ENCODE results near the gene ARHGAP18. TPM values are rescaled to one million over a fixed set of nuclear protein-coding genes. Genes with fewer than 3 reads are reported as not detected.
A peak's percentile ranks its signal among the peaks of the same experiment; 100 is the strongest.

The ARHGAP18 gene
- polyA plus RNA-seq, 10 donors: 10.9 to 27.8 (median 19.5) TPM

DNA sequence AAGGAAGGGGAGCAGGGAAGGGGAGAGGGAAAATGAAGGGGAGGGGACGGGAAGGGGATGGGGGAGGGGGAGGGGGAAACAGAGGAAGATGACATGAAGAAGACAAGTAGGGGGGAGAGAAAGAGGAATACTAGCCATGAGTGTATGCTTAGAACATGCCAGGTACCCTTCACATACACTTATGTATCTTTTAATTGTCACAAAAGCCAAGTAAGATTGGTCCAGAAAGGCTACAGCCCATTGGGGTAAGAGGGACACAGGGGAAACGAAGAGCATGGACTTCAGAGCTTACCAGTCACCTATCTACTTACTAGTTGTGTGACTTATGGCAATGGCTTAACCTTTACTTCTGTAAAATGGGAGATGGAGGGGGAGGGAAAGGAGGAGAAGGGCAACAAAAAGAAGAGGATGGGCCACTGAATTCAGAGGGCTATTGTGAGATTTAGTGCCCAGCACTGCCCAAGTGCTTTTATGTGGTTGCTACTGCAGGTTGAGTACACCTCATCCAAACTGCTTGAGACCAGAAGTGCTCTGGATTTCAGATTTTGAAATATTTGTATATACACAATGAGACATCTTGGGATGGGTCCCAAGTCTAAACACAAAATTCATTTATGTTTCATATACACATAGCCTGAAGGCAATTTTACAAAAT, 90.3 kb downstream of the ARHGAP18 start:
- DNase-seq: no peak

DNA sequence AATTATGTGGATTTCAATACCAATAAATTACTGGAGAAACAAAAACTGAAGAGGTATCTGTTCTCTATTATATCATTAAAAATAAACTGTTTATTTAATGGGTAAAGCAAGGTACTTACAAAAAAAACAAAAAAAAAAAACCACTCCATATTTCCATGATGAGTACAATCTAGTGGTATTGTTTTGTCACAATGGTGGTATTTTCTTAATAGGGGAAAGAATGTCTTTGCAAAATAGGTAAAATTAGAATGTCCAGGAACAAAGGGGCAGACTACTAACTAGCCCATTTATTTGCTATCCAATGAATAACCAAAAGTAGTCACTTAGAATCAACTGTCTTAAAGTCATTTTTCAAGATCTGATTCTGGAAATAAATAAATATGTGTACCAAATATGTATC, 92.0 kb downstream of the ARHGAP18 start:
- DNase-seq: no peak

DNA sequence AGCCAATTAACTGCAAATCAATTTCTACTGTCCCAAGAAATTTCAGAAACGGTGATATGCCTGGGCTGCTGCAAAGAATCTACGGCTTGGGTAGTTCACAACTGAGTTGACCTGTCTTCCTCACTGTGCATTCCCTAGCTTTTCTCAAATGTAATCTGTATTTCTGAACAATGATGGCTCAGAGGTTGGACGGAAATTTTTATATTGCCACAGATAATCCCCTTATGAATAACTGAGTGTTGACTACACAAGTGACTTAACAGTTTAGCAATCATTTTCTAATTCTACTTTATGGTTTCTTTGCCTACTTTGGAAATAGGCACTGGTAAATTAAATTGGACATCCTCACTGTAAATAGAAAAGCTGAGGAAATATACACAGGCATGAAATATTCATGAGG, 94.5 kb downstream of the ARHGAP18 start:
- DNase-seq: no peak

DNA sequence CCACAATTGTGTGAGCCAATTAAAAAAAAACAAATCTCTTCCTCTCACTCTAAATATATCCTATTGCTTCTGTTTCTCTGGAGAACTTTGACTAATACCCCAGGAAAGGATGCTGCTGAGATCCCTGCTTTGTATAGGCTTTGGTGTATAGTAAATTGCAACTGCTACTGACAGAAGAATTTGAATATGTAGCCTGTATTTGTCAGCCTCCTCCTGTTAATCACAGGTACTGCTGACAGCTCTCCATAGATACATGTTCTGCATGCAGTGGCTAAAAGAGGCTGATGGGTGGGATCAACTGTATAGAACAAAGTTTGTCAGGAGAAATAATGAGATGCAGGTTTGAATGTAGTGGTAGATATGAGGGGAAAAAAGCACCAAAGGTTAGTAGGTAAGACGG, 95.0 kb downstream of the ARHGAP18 start:
- DNase-seq: no peak

DNA sequence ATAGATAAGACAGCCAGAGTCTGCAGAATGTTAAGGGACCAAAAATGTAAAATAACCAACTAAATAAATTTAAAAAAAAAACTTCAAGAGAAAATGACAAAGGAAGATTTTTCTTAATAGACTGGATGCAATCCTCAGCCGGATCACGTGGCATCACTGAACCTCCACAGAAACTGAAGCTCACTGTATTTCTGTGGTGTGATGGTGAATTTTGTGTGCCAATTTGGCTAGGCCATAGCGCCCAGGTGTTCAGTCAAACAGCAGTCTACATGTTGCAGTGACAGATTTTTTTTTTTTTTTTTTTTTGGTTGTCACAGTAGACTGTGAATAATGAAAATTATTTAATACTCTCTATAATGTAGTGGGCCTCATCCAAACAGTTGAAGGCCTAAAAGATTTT, 95.5 kb downstream of the ARHGAP18 start:
- no peak for DNase-seq

DNA sequence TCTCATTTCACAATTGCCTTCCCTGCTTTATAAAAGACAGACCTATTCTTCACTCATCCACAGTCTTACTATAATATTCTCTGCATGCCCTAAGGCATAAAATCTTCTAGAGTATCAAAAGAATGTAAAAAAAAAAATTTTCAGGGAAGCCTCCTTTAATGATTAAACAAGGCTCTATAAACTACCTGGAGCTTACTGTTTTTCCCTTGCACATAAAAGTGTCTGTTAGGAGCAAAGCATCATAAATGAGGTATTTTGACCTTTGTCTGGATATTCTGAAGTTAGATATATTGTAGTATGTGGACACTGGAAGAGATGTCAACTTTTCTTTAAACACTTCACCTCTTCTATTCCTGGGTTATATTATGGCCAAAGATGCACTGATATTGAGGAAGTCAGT, 97.5 kb downstream of the ARHGAP18 start:
- DNase-seq: no peak

DNA sequence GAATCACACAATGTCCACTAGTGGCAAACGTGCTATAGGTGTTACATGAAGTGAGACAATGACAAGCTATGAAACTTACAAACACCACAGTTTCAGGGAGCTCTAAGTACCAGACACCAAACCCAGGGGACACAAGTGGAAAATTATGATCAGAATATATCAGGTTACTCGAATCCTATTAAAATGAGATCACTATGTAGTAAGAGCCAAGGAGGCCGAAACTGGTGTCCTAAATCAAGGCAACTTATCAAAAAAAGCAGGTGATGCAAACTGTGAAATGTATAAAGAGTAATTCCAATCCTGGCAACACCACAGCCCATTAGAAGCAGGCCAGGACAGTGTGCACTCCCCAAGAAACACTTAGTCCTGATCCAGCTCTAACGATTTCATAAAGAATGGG, 100.3 kb downstream of the ARHGAP18 start:
- peak; percentile 71 to 92 (median 79) for DNase-seq

DNA sequence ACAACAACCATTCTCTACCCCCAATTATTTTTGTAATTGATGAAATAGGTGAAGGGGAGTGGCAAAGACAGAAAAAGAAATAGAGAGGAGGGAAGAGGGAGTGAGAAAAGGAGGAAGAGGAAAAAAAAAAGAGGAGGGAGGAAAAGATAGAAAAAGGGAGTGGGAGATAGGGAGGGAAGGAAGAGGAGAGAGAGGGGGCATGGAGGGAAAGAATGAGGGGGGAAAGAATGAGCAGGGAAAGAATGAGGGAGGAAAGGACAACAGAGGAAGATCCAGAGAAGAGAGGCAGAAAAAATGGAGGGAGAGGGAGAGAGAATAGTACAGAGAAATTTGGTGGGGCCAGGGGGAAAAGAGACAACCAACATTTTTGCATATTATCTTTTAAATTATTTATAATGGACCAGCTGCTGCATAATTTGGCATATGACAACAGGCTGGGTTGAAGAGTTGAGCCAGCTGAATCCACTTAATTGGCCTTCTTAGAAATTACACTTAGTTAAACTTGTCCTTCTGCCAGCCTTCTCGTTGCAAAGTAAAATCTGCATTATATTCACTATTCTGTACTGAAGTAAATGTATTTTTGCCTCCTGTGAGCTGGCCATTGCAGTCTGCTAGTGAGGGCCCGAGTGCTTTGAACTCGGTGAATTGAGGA, 101.0 kb downstream of the ARHGAP18 start:
- peak; percentile 28 to 76 (median 40) for DNase-seq

DNA sequence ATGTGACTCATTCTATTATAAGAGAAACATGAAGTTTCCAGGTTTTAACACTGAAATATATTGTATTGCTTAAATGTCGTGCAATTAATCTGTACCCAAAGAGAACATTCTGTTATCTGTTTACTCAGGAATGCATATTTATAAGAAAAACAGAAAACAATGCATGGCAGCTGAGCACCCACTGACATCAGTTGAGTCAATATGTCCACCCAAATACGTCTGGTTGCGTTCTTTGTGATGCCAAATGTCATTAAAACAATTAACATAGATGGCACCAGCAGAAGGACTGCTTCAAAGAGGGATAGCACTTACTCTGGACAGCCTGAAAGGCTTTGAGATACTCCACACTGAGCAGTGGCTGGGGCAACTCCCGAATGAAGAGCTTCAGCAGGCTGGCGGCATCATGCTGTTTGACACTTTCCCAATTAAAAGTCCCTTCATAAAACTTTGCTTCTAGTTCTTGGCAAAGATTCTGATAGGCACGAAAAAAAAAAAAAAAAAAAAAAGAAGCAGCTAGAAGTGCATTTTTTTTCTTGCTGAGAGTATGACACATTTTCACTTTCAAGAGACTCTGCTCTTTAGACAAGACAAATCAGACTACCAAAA, 102.3 kb downstream of the ARHGAP18 start:
- peak in 1 of 3 donors; percentile 24 for DNase-seq

DNA sequence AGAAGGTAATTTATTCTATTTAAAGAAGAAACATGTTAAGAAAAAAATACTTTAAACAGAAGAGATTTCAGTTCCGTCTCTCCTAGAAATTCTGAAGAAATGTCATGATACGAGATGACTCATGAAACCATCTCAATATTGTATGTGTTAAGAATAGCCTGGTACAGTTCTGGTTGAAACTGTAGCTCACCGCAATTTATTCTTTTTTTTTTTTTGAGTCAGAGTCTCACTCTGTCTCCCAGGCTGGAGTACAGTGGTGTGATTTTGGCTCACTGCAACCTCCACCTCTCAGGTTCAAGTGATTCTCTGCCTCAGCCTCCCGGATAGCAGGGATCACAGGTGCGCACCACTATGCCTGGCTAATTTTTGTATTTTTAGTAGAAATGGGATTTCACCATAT, 103.3 kb downstream of the ARHGAP18 start:
- no peak for DNase-seq

DNA sequence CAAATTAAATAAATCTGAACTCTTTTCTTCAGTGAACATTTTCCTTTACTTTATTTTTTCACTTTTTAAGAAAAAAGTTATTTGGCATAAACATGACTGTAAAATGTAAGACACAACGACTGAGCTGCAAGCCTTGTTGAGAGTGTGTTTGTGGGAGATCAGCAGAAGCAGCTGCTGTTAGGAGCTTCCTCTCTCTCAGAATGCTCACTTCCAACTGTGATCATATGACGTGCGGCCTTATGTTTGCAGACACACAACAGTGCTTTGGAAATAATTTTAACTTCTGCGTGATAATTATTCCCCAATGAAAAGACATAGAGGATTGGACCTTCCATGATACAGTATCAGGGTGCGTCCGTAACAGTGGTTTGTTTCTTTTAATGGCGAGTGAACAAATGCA, 104.0 kb downstream of the ARHGAP18 start:
- peak in 2 of 3 donors; percentile 25 to 52 for DNase-seq

DNA sequence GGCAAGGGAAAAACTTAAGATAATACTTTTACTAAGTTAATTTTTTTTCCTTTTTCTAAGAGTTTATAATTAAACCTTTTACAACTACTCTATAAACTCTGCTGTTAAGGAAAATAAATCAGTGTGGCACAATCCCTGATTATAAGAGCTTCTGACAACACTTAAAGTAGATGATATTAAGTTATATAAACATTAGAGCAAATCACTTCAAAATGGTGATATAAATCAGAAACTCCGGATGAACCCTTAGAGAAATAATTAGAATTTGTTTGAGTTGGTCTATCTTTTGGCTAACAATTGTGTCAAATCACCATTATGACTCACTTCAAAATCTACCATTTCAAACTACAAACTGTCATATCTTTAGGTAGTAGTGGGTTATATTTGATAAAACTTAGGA, 104.9 kb downstream of the ARHGAP18 start:
- no peak for DNase-seq

DNA sequence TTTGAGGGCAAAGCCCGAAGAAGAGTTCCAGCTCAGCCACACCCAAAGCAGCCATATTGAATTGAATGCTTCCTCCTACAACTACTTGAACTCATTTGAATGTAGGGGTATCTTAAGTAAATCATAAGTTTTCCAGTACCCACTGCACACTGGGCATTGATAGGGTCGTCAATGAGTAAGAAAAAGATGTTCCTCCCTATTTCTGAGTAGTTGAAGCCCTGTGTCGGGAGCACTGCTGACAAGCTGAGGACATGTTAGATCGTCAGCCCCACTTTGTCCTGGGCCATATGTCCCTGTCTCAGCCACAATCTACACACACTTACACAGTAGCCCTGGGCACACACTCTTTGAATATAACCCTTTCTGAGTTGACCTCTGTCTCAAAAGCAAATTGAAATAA, 105.7 kb downstream of the ARHGAP18 start:
- no peak for DNase-seq

DNA sequence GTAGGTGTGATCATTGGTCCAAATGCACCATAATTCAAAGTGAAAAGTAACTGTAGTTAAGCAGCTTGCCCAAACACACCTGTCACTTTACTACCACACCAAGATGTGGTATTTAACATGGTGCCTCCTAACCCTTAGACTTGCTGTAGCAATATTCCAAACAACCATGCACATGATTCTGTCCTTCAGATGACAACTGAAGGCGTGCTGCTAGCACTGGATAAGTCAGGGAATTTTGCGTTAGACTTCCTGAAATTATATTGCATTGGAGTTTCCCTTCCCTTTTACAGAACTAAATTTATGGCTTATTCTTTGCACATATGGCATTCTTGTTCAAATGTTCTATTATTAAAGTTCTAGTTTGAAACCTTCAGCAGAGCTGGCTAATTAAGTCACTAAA, 106.2 kb downstream of the ARHGAP18 start:
- no peak for DNase-seq

DNA sequence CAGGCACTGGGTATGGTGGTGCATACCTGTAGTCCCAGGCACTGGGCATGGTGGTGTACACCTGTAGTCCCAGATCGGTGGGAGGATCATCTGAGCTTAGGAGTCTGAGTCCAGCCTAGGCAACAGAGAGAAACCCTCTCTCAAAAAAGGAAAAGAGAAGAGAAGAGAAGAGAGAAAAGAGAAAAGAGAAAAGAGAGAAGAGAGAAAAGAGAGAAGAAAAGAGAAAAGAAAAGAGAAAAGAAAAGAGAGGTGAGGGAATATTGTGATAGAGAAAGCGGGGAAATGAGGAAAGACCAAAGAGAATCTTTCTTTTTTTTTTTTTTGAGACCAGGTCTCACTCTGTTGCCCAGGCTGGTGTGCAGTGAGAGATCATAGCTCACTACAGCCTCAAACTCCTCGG, 108.7 kb downstream of the ARHGAP18 start:
- DNase-seq: no peak

DNA sequence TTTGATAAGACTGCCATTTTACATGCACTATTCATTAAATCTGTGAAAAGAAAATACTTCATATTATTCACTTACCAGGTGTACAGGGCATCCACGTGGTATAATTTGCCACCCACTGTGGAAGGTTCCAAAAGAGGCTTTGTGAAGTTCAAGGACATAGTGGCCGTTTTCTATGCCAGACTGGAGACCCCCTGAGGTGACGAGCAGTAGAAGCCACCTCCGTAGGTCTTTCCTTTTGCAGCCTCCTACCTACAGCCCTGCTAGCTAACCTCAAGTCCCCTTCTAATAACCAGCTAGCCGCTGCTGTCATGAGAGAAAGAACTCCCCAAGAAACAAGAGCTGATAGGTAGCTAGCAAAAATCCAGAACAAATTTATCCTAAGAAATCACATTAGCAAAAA, 110.5 kb downstream of the ARHGAP18 start:
- no peak for DNase-seq

DNA sequence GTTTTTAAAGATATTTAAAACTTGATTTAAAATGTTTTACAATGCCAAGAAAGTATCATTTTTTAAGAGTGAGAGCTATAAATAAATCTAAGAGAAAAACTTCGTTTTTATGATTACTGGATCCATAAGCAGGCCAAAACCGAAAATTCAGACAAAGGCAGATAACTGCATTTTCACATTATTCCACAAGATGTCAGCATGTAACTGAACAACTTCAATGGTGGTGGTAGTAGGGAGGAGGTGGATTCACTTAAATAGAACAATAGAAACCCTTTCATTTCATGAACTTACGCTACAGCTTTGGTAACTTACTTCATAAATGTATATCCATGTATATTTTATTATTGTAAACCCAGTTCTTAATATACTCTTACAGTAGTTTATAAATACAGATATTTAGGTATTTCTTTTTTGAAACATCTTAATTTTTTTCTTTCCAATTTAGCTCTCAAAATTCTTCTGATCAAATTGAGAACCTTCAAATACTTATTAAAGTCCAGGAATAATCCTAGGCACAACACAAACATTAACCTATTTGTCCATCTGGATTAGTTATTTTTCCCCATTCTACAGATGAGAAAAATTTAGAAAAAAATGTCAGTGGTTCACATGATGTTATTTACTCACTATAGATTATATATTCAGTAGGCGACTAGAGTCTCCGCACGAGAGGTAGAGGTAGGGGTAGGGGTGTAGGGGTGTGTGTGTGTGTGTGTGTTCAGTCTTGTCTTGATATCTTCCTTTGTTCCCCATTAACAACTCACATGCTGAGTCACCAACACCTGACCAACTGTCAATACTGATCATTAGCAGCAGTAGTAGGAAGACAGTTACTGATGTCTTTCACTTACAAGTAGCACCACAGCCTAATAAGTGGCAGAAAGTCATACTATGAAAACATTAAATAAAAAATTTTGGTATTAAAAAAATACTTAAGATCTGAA, 111.5 kb downstream of the ARHGAP18 start:
- peak; percentile 75 to 87 (median 79) for DNase-seq

DNA sequence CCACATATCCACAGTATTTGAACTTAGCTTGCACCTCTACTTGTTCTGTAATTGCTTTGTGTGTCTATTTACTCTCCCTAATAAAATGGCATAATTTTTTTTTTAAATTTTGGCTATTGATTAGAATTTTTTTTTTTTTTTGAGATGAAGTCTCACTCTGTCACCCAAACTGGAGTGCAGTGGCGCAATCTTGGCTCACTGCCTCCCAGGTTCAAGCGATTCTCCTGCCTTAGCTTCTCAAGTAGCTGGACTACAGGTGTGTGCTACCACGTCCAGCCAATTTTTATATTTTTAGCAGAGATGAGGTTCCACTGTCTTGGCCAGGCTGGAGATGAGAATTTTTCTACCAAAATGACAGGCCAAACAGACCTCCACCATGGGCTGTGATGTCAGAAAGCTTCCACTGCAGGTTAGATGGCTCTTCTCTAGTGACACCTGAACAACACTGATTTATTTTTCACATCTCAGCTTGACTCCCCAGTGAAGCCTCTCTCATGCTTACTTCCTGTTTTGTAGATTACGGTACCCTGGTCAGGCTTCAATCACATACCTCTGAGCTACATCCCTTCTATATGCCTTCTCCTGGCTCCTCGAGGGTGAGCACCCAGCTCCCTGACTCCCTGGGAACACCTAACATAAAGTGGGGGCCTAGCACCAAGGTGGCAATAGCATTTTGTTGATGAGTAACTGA, 112.8 kb downstream of the ARHGAP18 start:
- no peak for DNase-seq

DNA sequence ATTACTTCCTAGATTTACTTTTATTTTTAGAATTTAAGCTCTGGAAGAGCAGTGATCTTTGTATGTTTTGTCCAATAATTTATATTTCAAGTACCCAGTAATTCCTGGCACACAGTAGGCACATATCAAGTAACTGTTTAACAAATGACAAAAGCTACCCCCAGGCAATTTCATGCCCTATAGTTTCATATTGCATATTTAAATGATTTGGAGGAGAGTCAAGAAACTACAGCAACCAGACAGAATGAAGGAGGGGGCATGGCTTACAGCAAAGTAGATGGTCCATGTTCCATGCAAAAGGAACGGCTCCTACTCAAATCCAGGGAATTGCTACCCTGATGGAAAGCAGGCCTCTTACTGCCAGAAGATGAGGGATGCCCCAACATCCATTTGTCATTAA, 113.5 kb downstream of the ARHGAP18 start:
- no peak for DNase-seq

DNA sequence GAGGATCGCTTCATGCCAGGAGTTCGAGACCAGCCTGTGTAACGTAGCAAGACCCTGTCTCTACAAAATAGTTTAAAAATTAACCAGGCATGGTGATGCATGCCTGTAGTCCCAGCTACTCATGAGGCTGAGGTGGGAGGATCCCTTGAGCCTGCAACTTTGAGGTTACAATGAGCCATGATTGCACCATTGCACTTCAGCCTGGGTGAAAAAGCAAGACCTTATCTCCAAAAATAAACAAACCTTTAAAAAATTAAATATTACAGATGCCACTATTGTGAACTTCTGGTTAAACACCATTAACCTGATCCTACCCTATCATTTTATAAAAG, 116.8 kb downstream of the ARHGAP18 start:
- DNase-seq: no peak

DNA sequence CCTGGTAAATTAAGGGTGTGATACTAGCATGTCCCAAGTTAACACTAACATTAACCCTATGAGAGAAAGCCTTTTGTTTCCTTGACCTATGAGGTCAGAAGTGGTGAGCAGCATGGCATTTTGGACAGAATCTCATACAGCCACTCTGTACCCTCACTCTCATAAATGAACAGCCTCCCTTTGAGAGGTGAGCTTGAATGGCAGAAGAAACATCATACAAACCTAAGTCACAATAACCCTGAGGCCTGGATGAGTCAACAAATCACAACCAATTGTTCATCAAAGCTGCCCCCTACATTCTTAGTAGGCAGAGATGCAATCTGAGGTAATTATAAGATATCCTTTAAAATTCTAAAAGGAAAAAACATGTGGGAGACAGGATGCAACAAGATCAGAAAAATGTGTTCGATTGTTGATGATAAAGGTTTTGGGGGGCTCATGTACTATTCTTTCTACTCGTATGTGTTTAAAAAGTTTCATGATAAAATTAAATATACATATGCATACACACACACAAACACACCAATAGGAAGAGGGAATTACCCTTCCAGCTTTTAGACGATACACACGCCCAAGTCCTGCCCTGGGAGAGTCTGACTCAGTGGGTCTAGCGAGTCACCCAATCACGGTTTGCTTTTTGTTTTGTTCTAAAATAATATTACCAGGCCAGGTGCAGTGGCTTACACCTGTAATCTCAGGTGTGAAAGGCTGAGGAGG, 117.3 kb downstream of the ARHGAP18 start:
- no peak for DNase-seq

Data from muscle of back (tissue), 11 donors.